Dedifferentiated amniotic fluid mesenchymal stem cell (primary cell): ENCODE results near the gene KRTAP5-4.
"Not testable (repeated sequence)": the region's sequence is repeated elsewhere in the genome, so short reads cannot be mapped to it uniquely, and the experiment has no call there.

Source experiments
- DNase-seq: peaks from one replicate; pipeline ENCODE4 v3.0.0-alpha.2; 2016; ENCODE audit errors: extremely low spot score

Gene KRTAP5-4

GRCh38 chr11:1622086-1622485 lies at the start of gene KRTAP5-4:
Gene KRTAP5-4 (minus strand): TSS chr11:1622138. CDS start chr11:1622093, 45 bp downstream.
- no peak for DNase-seq

- DNase-seq: no peak
Observed at GRCh38 chr11:1671658-1672057, 49.7 kb upstream of the KRTAP5-4 start.

GRCh38 chr11:1670905-1671371 lies 49.0 kb upstream of the KRTAP5-4 start:
- DNase-seq: no peak

- DNase-seq: not testable (repeated sequence)
Observed at GRCh38 chr11:1670457-1670856, 48.5 kb upstream of the KRTAP5-4 start.

GRCh38 chr11:1669546-1670218 lies 47.7 kb upstream of the KRTAP5-4 start:
- no peak for DNase-seq

- DNase-seq: no peak
Observed at GRCh38 chr11:1668911-1669473, 47.1 kb upstream of the KRTAP5-4 start.

- no peak for DNase-seq
Observed at GRCh38 chr11:1667906-1668305, 46.0 kb upstream of the KRTAP5-4 start.

- DNase-seq: no peak
Observed at GRCh38 chr11:1667121-1667850, 45.3 kb upstream of the KRTAP5-4 start.

GRCh38 chr11:1665313-1665712 lies 43.4 kb upstream of the KRTAP5-4 start:
- DNase-seq: no peak

GRCh38 chr11:1662699-1663283 lies 40.9 kb upstream of the KRTAP5-4 start:
- not testable (repeated sequence) for DNase-seq

- DNase-seq: not testable (repeated sequence)
Observed at GRCh38 chr11:1661454-1662269, 39.7 kb upstream of the KRTAP5-4 start.

- no peak for DNase-seq
Observed at GRCh38 chr11:1660111-1660867, 38.4 kb upstream of the KRTAP5-4 start.

- no peak for DNase-seq
Observed at GRCh38 chr11:1659506-1659905, 37.6 kb upstream of the KRTAP5-4 start.

- no peak for DNase-seq
Observed at GRCh38 chr11:1656670-1657069, 34.7 kb upstream of the KRTAP5-4 start.

- DNase-seq: no peak
Observed at GRCh38 chr11:1656061-1656441, 34.1 kb upstream of the KRTAP5-4 start.

GRCh38 chr11:1655168-1656060 lies 33.5 kb upstream of the KRTAP5-4 start:
- no peak for DNase-seq

GRCh38 chr11:1654388-1655167 lies 32.6 kb upstream of the KRTAP5-4 start:
- DNase-seq: no peak

GRCh38 chr11:1653541-1654387 lies 31.8 kb upstream of the KRTAP5-4 start:
- DNase-seq: no peak
